GM12874 (cell line): ENCODE results near the gene CLDND2.

Experiments
- TF ChIP-seq, protein P1 (sequence below): IDR thresholded peaks from 2 replicates; pipeline ENCODE4 v1.5.1; 2011; ENCODE audit warnings: low read depth, mild to moderate bottlenecking, control low read depth, low read length, moderate library complexity; ENCODE audit not compliant: insufficient read depth

CLDND2 gene

GRCh38 chr19:51329411-51329810 is 39.4 kb downstream of the CLDND2 start:
- TF ChIP-seq, protein P1, sequence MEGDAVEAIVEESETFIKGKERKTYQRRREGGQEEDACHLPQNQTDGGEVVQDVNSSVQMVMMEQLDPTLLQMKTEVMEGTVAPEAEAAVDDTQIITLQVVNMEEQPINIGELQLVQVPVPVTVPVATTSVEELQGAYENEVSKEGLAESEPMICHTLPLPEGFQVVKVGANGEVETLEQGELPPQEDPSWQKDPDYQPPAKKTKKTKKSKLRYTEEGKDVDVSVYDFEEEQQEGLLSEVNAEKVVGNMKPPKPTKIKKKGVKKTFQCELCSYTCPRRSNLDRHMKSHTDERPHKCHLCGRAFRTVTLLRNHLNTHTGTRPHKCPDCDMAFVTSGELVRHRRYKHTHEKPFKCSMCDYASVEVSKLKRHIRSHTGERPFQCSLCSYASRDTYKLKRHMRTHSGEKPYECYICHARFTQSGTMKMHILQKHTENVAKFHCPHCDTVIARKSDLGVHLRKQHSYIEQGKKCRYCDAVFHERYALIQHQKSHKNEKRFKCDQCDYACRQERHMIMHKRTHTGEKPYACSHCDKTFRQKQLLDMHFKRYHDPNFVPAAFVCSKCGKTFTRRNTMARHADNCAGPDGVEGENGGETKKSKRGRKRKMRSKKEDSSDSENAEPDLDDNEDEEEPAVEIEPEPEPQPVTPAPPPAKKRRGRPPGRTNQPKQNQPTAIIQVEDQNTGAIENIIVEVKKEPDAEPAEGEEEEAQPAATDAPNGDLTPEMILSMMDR, result no peak

DNA sequence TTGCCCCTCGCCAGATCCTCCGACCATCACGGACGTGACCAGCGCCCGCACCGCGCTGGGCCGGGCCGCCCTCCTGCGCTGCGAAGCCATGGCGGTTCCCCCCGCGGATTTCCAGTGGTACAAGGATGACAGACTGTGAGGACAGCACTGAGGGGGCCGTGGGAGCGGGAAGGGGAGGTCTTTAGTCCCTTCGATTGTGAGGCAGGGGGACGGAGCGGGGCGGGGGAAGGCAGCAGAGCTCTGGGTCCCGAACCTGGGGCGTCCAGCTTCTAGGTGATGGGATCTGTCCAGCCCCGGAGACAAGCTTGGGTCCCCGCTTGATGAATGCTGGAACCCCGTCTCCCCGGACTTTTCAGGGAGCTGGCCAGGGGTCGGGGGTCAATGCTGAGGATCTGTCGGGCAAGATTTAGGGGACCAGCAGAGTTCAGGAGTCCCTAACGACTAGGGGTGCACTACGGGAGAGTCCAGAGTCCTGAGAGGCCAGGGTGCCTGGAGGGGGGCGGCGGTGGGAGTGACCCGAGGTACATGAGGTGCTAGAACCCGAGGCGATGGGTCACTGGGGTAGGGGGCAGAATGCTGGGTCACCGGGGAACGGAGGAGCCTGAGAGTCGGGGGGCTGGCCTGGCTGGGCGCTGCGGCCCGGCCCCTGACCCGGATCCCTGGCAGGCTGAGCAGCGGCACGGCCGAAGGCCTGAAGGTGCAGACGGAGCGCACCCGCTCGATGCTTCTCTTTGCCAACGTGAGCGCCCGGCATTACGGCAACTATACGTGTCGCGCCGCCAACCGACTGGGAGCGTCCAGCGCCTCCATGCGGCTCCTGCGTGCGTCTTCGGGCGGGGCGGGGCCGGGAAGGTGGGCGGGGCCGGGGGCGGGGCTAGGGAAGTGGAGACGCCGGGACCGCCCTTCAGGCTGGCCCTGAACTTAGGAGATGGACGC is 41.5 kb downstream of the CLDND2 start:
- TF ChIP-seq, protein P1, result peak; percentile 13; the same call in 1 of the 2 replicates

DNA sequence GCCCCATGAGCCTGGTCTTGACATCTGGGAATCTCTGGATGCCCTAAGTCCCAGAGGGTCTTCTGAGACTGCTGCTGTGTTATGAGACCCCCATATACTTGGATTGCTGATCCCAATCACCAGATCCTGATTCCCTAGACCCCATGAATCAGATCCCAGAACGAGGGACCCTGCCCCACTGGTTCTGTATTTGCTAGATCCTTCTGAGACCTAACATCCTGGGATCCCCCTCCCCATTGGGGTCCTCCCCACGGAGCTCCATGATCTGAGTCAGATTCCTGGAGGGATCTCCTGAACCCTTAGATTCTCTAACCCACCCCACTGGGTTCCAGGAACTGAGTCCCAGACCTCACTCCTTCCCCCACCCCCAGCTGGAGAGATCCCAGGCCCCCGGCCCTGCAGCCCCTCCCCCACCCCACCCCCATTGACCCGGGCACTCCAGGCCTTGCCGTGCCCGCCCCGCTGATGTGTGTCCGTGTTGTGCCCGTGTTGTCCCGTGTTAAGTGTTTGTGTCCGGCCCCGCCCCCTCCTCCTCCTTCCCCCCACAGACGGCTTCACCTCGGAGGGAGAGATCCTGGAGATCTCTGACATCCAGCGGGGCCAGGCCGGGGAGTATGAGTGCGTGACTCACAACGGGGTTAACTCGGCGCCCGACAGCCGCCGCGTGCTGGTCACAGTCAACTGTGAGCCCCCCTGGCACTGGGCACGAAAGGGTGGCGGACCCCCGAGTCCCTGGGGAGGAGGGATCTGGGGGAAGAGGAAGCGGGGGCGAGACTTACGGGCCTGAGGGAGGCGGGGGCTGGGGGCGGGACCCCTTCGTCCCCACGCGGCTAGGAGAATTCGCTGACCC is 42.4 kb downstream of the CLDND2 start:
- TF ChIP-seq, protein P1, result no peak

DNA sequence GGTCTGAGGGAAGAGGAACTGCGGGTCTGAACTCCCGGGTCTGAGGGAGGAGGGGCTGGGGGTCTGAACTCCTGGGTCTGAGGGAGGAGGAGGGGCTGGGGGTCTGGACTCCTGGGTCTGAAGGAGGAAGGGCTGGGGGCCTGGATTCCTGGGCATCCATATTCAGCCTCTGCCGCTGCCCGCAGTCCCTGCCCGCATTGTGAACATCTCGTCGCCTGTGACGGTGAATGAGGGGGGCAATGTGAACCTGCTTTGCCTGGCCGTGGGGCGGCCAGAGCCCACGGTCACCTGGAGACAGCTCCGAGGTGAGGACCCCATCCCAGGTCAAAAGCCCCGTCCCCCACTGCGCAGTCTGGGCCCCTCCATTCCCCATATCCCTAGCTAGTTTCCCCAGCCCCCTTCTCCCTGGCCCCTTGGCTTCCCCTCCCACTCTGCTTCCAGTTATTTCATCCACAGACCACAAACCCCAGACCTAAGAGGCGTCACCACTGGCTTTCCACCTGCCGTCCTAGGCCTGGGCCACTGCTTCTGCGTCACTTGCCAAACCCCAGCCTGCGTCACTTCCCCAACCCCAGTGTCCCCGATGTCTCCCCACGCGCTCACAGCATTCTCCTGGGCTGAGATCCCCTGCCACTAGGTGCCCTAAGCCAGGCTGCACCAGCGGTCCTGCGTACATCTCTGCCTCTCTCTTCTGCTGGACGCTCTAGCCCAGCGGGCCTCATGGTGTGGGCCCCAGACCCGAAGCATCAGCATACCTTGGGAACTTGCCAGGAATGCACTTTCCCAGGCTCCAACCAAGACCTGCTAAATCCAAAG is 43.4 kb downstream of the CLDND2 start:
- TF ChIP-seq, protein P1, result no peak

GRCh38 chr19:51324167-51324481 is 44.7 kb downstream of the CLDND2 start:
- TF ChIP-seq, protein P1, result no peak

GRCh38 chr19:51323481-51324166 is 45.2 kb downstream of the CLDND2 start:
- TF ChIP-seq, protein P1, result no peak

GRCh38 chr19:51321799-51322198 is 47.0 kb downstream of the CLDND2 start:
- TF ChIP-seq, protein P1, result no peak
